Choroid plexus epithelial cell (primary cell): ENCODE measurements around the gene IL15RA.

ENCODE experiments used
- DNase-seq: peaks from one replicate; pipeline ENCODE4 v3.0.0-alpha.2; 2010; ENCODE audit warnings: low read depth
- H3K4me3 ChIP-seq: 2 replicates; pipeline ENCODE4 v1.5.1; 2011; ENCODE audit warnings: low read depth, mild to moderate bottlenecking, control low read depth, low read length, moderate library complexity
- CTCF ChIP-seq: conservative IDR thresholded peaks from 2 replicates; pipeline ENCODE4 v1.5.1; 2011; ENCODE audit warnings: low read depth, mild to moderate bottlenecking, control low read depth, inconsistent platforms, low read length, moderate library complexity

IL15RA gene

GRCh38 chr10:5927306-5927705 is 50.0 kb downstream of the IL15RA start:
- TF ChIP-seq CTCF, result no peak
- no peak for DNase-seq
- no peak overlapping the region for H3K4me3 ChIP-seq

GRCh38 chr10:5924889-5925288 is 52.5 kb downstream of the IL15RA start:
- TF ChIP-seq CTCF, result no peak
- no peak overlapping the region for H3K4me3 ChIP-seq
- DNase-seq, result no peak

- no peak for DNase-seq
- H3K4me3 ChIP-seq, result no peak overlapping the region
- no peak for TF ChIP-seq CTCF
Measured at GRCh38 chr10:5921746-5922145, 55.6 kb downstream of the IL15RA start.

- H3K4me3 ChIP-seq, result no peak overlapping the region
- no peak for TF ChIP-seq CTCF
- no peak for DNase-seq
Measured at GRCh38 chr10:5919568-5919967, 57.8 kb downstream of the IL15RA start.

GRCh38 chr10:5918763-5919162 is 58.6 kb downstream of the IL15RA start:
- no peak for TF ChIP-seq CTCF
- DNase-seq, result no peak
- no peak overlapping the region for H3K4me3 ChIP-seq

- no peak overlapping the region for H3K4me3 ChIP-seq
- TF ChIP-seq CTCF, result no peak
- DNase-seq, result no peak
Measured at GRCh38 chr10:5917305-5917704, 60.0 kb downstream of the IL15RA start.

- no peak for TF ChIP-seq CTCF
- H3K4me3 ChIP-seq, result no peak overlapping the region
Measured at GRCh38 chr10:5915451-5915850, 61.9 kb downstream of the IL15RA start.

More at GRCh38 chr10:5915451-5915850, 61.9 kb downstream of the IL15RA start:
- DNase-seq, result no peak
